Gastrocnemius medialis (tissue), 4 donors: ENCODE measurements around the gene TRAM2. TPM values are rescaled to one million over a fixed set of nuclear protein-coding genes. Genes with fewer than 3 reads are reported as not detected.

ENCODE experiments used
- ATAC-seq, 2 donors: fragments of 150-250 bp; one replicate each; pipeline ENCODE4 v1.9.1; 2016
- DNase-seq, 2 donors: peaks; one replicate each; pipeline ENCODE4 v3.0.0-alpha.2; 2019
- H3K27ac ChIP-seq, 4 donors: fragments of 200-600 bp; sonication (generic); 1 replicate in 1 of 4; 2 replicates in 3 of 4; pipeline ENCODE4 v1.5.1; 2016 to 2018; ENCODE audit warnings: mild to moderate bottlenecking in 2 of 4, moderate library complexity in 1 of 4
- H3K27me3 ChIP-seq, 3 donors: fragments of 200-600 bp; sonication (generic) in 2 of 3; 1 replicate in 1 of 3; 2 replicates in 2 of 3; pipeline versions ENCODE4 v1.5.1 to v1.6.0; 2016 to 2019; ENCODE audit warnings: mild to moderate bottlenecking in 1 of 3, moderate library complexity in 1 of 3
- H3K36me3 ChIP-seq, 2 donors: fragments of 200-600 bp; sonication (generic) in 1 of 2; one replicate each; pipeline ENCODE4 v1.5.1; 2017 to 2018
- H3K4me1 ChIP-seq, 2 donors: fragments of 200-600 bp; sonication (generic) in 1 of 2; one replicate each; pipeline ENCODE4 v1.5.1; 2016 to 2017; ENCODE audit warnings: mild to moderate bottlenecking in 2 of 2
- H3K4me3 ChIP-seq, 4 donors: fragments of 200-600 bp; sonication (generic) in 3 of 4; 1 replicate in 1 of 4; 2 replicates in 3 of 4; pipeline ENCODE4 v1.5.1; 2016 to 2019; ENCODE audit warnings: mild to moderate bottlenecking in 2 of 4
- H3K9me3 ChIP-seq, 3 donors: fragments of 200-600 bp; sonication (generic) in 2 of 3; 1 replicate in 1 of 3; 2 replicates in 2 of 3; pipeline ENCODE4 v1.5.1; 2016 to 2019
- CTCF ChIP-seq, 5 experiments: fragments of 450-650 bp in 3 of 5; fragments of 200-600 bp in 2 of 5; sonication (generic) in 2 of 5; IDR thresholded peaks in 4 of 5; conservative IDR thresholded peaks in 1 of 5; 1 replicate in 4 of 5; 2 replicates in 1 of 5; pipeline ENCODE4 v1.5.1; 2016 to 2019; ENCODE audit warnings: antibody characterized with exemption in 5 of 5, mild to moderate bottlenecking in 3 of 5, moderate library complexity in 3 of 5
- POLR2A ChIP-seq, 2 donors: fragments of 450-650 bp; IDR thresholded peaks; one replicate each; pipeline ENCODE4 v1.6.1; 2017; ENCODE audit warnings: antibody characterized with exemption in 2 of 2, mild to moderate bottlenecking in 2 of 2, moderate library complexity in 2 of 2
- in situ Hi-C, 4 donors: fragments of 200-750 bp; cut with MboI; loops; one replicate each; pipeline versions ENCODE4 v1.15.0 to v1.8.0; 2017; ENCODE audit warnings: low sequenced_read_pairs in 4 of 4
- intact Hi-C: fragments of 100-400 bp; cut with DNase I; formaldehyde crosslinking; loops from one replicate; pipeline ENCODE4 v1.15.1; 2023; ENCODE audit warnings: low total_unique reads
- total RNA-seq, 4 donors: library from RNA; depleted of rRNA; stranded (reverse); fragments of >200 nt; gene quantifications; one replicate each; pipeline versions ENCODE4 v1.1.0 to v1.2.3, GENCODE V29; 2016

TRAM2 gene
- total RNA-seq, 4 donors from 2014 or later = 2.4 to 4.5 (median 3.6) TPM

- intact Hi-C loops (no loop called here), in situ Hi-C loops (loop anchor here in 3 of 4 donors (10.0 to 25.0 kb wide), 2 partner anchors 77 to 96 kb away; partner anchors contain the start of gene TRAM2 (in 1 of the 3))
- peak overlapping the region in 2 of 4 donors; percentile 44 to 55 for H3K27ac ChIP-seq
- peak overlapping the region in 1 of 4 donors; percentile 11 for H3K4me3 ChIP-seq
- H3K4me1 ChIP-seq = no peaks in the 10 kb centered on the region
- TF ChIP-seq CTCF (IDR thresholded peaks at IDR 0.05 in 4 of 5, conservative IDR thresholded peaks at IDR 0.05 in 1 of 5) = no peak
- no peak for TF ChIP-seq POLR2A (IDR thresholded peaks at IDR 0.05)
- H3K36me3 ChIP-seq = no peaks in the 10 kb centered on the region
- no peaks in the 10 kb centered on the region for H3K9me3 ChIP-seq
- no peak for DNase-seq
- ATAC-seq = no peak
- no peaks in the 10 kb centered on the region for H3K27me3 ChIP-seq
Measured at GRCh38 chr6:52491203-52492069, 85.4 kb downstream of the TRAM2 start.

- no peaks in the 10 kb centered on the region for H3K9me3 ChIP-seq
- in situ Hi-C loops (loop anchor here in 3 of 4 donors (10.0 to 25.0 kb wide), 2 partner anchors 75 to 97 kb away; partner anchors contain the start of gene TRAM2 (in 1 of the 3)), intact Hi-C loops (no loop called here)
- no peak overlapping the region for H3K4me3 ChIP-seq
- no peaks in the 10 kb centered on the region for H3K36me3 ChIP-seq
- no peak for TF ChIP-seq POLR2A (IDR thresholded peaks at IDR 0.05)
- TF ChIP-seq CTCF (IDR thresholded peaks at IDR 0.05 in 4 of 5, conservative IDR thresholded peaks at IDR 0.05 in 1 of 5) = no peak
- no peak overlapping the region for H3K27ac ChIP-seq
- no peaks in the 10 kb centered on the region for H3K27me3 ChIP-seq
- no peaks in the 10 kb centered on the region for H3K4me1 ChIP-seq
- no peak for ATAC-seq
- no peak for DNase-seq
Measured at GRCh38 chr6:52489881-52490280, 87.0 kb downstream of the TRAM2 start.

- in situ Hi-C loops (loop anchor here in 1 of 4 donors (25.0 kb wide), 1 partner anchor 104 kb away; the partner anchor contains the start of gene TRAM2), intact Hi-C loops (no loop called here)
- ATAC-seq (no peak), DNase-seq (no peak)
- H3K36me3 ChIP-seq = no peaks in the 10 kb centered on the region
- no peaks in the 10 kb centered on the region for H3K4me1 ChIP-seq
- H3K9me3 ChIP-seq = no peaks in the 10 kb centered on the region
- no peak overlapping the region for H3K4me3 ChIP-seq
- H3K27me3 ChIP-seq = no peaks in the 10 kb centered on the region
- no peak overlapping the region for H3K27ac ChIP-seq
- TF ChIP-seq CTCF (IDR thresholded peaks at IDR 0.05 in 4 of 5, conservative IDR thresholded peaks at IDR 0.05 in 1 of 5) (no peak), POLR2A (IDR thresholded peaks at IDR 0.05) (no peak)
Measured at GRCh38 chr6:52483671-52484003, 93.2 kb downstream of the TRAM2 start.

- H3K9me3 ChIP-seq = no peaks in the 10 kb centered on the region
- ATAC-seq (no peak), DNase-seq (no peak)
- H3K36me3 ChIP-seq = no peaks in the 10 kb centered on the region
- H3K27ac ChIP-seq = no peak overlapping the region
- no peaks in the 10 kb centered on the region for H3K4me1 ChIP-seq
- TF ChIP-seq POLR2A (IDR thresholded peaks at IDR 0.05) = no peak
- no peak for TF ChIP-seq CTCF (IDR thresholded peaks at IDR 0.05 in 4 of 5, conservative IDR thresholded peaks at IDR 0.05 in 1 of 5)
- no peaks in the 10 kb centered on the region for H3K27me3 ChIP-seq
- intact Hi-C loops = no loop called here
- no peak overlapping the region for H3K4me3 ChIP-seq
- in situ Hi-C loops = loop anchor here in 1 of 4 donors (25.0 kb wide), 1 partner anchor 104 kb away; the partner anchor contains the start of gene TRAM2
Measured at GRCh38 chr6:52482903-52483670, 93.8 kb downstream of the TRAM2 start.
